ENCODE results near the gene PIK3AP1. TPM values are rescaled to one million over a fixed set of nuclear protein-coding genes. Genes with fewer than 3 reads are reported as not detected.

Gene PIK3AP1
- total and polyA plus RNA-seq, 2 of the 13 experiments (the other 11 are each of a cell fraction or from before 2014, with no cell fraction given), result 3.6 to 13.8 TPM

GRCh38 chr10:96585736-96586418 lies 134.4 kb downstream of the PIK3AP1 start (continued):
- no peak for TF ChIP-seq ZBTB46 (CRISPR knock-in tag; IDR thresholded peaks at IDR 0.05; ENCODE audit: borderline replicate concordance)
- no peak for TF ChIP-seq ATF3 (CRISPR knock-in tag; IDR thresholded peaks at IDR 0.05)
- 0 out of 2 replicates have a peak, but pooled peaks have one; percentile 8 for TF ChIP-seq POGZ (CRISPR knock-in tag; IDR thresholded peaks at IDR 0.05)
- TF ChIP-seq ZNF883 (CRISPR knock-in tag; IDR thresholded peaks at IDR 0.05; ENCODE audit: not compliant biosample characterization), result no peak
- TF ChIP-seq YY1 (IDR thresholded peaks at IDR 0.05; ENCODE audit: insufficient read depth, insufficient replicate concordance, low read depth, low read length), result no peak
- 0 out of 2 replicates have a peak, but pooled peaks have one; percentile 20 for TF ChIP-seq NFYC (CRISPR knock-in tag; IDR thresholded peaks at IDR 0.05)
- no peak for TF ChIP-seq ETS1 (CRISPR knock-in tag; IDR thresholded peaks at IDR 0.05)
- peak; percentile 18; the same call in 1 of the 2 replicates for TF ChIP-seq SIN3A (IDR thresholded peaks at IDR 0.05; ENCODE audit: borderline replicate concordance, low read depth, low read length)
- TF ChIP-seq NFYB (CRISPR knock-in tag; IDR thresholded peaks at IDR 0.05), result no peak
- 0 out of 2 replicates have a peak, but pooled peaks have one; percentile 33 for TF ChIP-seq HOXA5 (CRISPR knock-in tag; IDR thresholded peaks at IDR 0.05)
- TF ChIP-seq ZNF317 (CRISPR knock-in tag; IDR thresholded peaks at IDR 0.05), result 0 out of 2 replicates have a peak, but pooled peaks have one; percentile 37
- TF ChIP-seq TAF15 (IDR thresholded peaks at IDR 0.05; ENCODE audit: low read depth, low read length, poor library complexity, severe bottlenecking), result no peak
- TF ChIP-seq ZNF296 (CRISPR knock-in tag; conservative IDR thresholded peaks at IDR 0.05), result no peak
- TF ChIP-seq ZNF670 (CRISPR knock-in tag; IDR thresholded peaks at IDR 0.05; ENCODE audit: borderline replicate concordance), result no peak
- TF ChIP-seq ZNF570 (CRISPR knock-in tag; IDR thresholded peaks at IDR 0.05; ENCODE audit: borderline replicate concordance), result no peak
- no peak for TF ChIP-seq ELK4 (CRISPR knock-in tag; IDR thresholded peaks at IDR 0.05; ENCODE audit: borderline replicate concordance)
- TF ChIP-seq NCOA5 (CRISPR knock-in tag; IDR thresholded peaks at IDR 0.05), result no peak
